NCI-H345 (cell line): ENCODE measurements around the gene SLC35F3.

Experiments used
- DNase-seq: peaks from one replicate; lab custom pipeline; 2025; lab: John Stamatoyannopoulos, UW

The SLC35F3 gene

GRCh38 chr1:233912447-233912846 is 8.0 kb downstream of the SLC35F3 start:
- DNase-seq = no peak

GRCh38 chr1:233912909-233913308 is 8.4 kb downstream of the SLC35F3 start:
- no peak for DNase-seq

GRCh38 chr1:233916706-233917105 is 12.2 kb downstream of the SLC35F3 start:
- DNase-seq = no peak

GRCh38 chr1:233919786-233920185 is 15.3 kb downstream of the SLC35F3 start:
- DNase-seq = no peak

GRCh38 chr1:233928123-233928522 is 23.6 kb downstream of the SLC35F3 start:
- no peak for DNase-seq

GRCh38 chr1:233933339-233933738 is 28.9 kb downstream of the SLC35F3 start:
- DNase-seq = no peak

GRCh38 chr1:233935297-233935868 is 30.9 kb downstream of the SLC35F3 start:
- no peak for DNase-seq

- DNase-seq = no peak
These were observed 31.9 kb downstream of the SLC35F3 start for GRCh38 chr1:233936422-233936821.

- DNase-seq = no peak
These were observed 32.4 kb downstream of the SLC35F3 start for GRCh38 chr1:233936842-233937241.

- DNase-seq = no peak
These were observed 34.0 kb downstream of the SLC35F3 start for GRCh38 chr1:233938476-233938875.

GRCh38 chr1:233939451-233939850 is 35.0 kb downstream of the SLC35F3 start:
- DNase-seq = no peak

- no peak for DNase-seq
These were observed 36.4 kb downstream of the SLC35F3 start for GRCh38 chr1:233940908-233941307.

- DNase-seq = no peak
These were observed 40.1 kb downstream of the SLC35F3 start for GRCh38 chr1:233944601-233945000.

- DNase-seq = no peak
These were observed 41.1 kb downstream of the SLC35F3 start for GRCh38 chr1:233945573-233945972.

- DNase-seq = no peak
These were observed 41.5 kb downstream of the SLC35F3 start for GRCh38 chr1:233945979-233946378.

GRCh38 chr1:233946724-233947123 is 42.2 kb downstream of the SLC35F3 start:
- no peak for DNase-seq

GRCh38 chr1:233951804-233952203 is 47.3 kb downstream of the SLC35F3 start:
- no peak for DNase-seq

- DNase-seq = no peak
These were observed 53.2 kb downstream of the SLC35F3 start for GRCh38 chr1:233957691-233958090.

GRCh38 chr1:233959102-233959501 is 54.6 kb downstream of the SLC35F3 start:
- DNase-seq = no peak

- no peak for DNase-seq
These were observed 55.5 kb downstream of the SLC35F3 start for GRCh38 chr1:233959971-233960370.

GRCh38 chr1:233960386-233960785 is 55.9 kb downstream of the SLC35F3 start:
- DNase-seq = no peak

- DNase-seq = no peak
These were observed 58.4 kb downstream of the SLC35F3 start for GRCh38 chr1:233962878-233963277.

- no peak for DNase-seq
These were observed 61.4 kb downstream of the SLC35F3 start for GRCh38 chr1:233965856-233966255.

GRCh38 chr1:233971753-233972152 is 67.3 kb downstream of the SLC35F3 start:
- no peak for DNase-seq

GRCh38 chr1:233972563-233972950 is 68.1 kb downstream of the SLC35F3 start:
- DNase-seq = no peak
